Measurements from ENCODE around the gene ZNF521. TPM values are rescaled to one million over a fixed set of nuclear protein-coding genes. Genes with fewer than 3 reads are reported as not detected.

The ZNF521 gene
- total RNA-seq, 1 donor from 2014 or later, result 51.4 TPM

GRCh38 chr18:25365242-25365641 is 13.3 kb upstream of the ZNF521 start:
- H3K27me3 Mint-ChIP-seq (ENCODE audit: low read depth), result no peaks in the 10 kb centered on the region
- TF ChIP-seq CTCF (IDR thresholded peaks at IDR 0.05; ENCODE audit: unreplicated experiment), result no peak
- no peaks in the 10 kb centered on the region for H3K9me3 Mint-ChIP-seq
- H3K4me1 Mint-ChIP-seq, result peaks cover 21% of the 10 kb centered on the region
- H3K4me3 Mint-ChIP-seq, result no peak overlapping the region
- no peak for DNase-seq (ENCODE audit: low spot score in 2 of 2, unreplicated experiment in 2 of 2)
- no peak overlapping the region for H3K27ac Mint-ChIP-seq
- no peaks in the 10 kb centered on the region for H3K36me3 Mint-ChIP-seq

GRCh38 chr18:25364732-25365131 is 12.8 kb upstream of the ZNF521 start:
- H3K27me3 Mint-ChIP-seq (ENCODE audit: low read depth), result no peaks in the 10 kb centered on the region
- no peak overlapping the region for H3K27ac Mint-ChIP-seq
- no peaks in the 10 kb centered on the region for H3K9me3 Mint-ChIP-seq
- no peaks in the 10 kb centered on the region for H3K36me3 Mint-ChIP-seq
- peaks cover 19% of the 10 kb centered on the region for H3K4me1 Mint-ChIP-seq
- DNase-seq (ENCODE audit: low spot score in 2 of 2, unreplicated experiment in 2 of 2), result no peak
- TF ChIP-seq CTCF (IDR thresholded peaks at IDR 0.05; ENCODE audit: unreplicated experiment), result no peak
- H3K4me3 Mint-ChIP-seq, result no peak overlapping the region

- H3K27me3 Mint-ChIP-seq (ENCODE audit: low read depth), result peaks cover 2% of the 10 kb centered on the region
- DNase-seq (ENCODE audit: low spot score in 2 of 2, unreplicated experiment in 2 of 2), result no peak
- H3K4me3 Mint-ChIP-seq, result no peak overlapping the region
- peaks cover 22% of the 10 kb centered on the region for H3K4me1 Mint-ChIP-seq
- no peak overlapping the region for H3K27ac Mint-ChIP-seq
- no peaks in the 10 kb centered on the region for H3K36me3 Mint-ChIP-seq
- no peak for TF ChIP-seq CTCF (IDR thresholded peaks at IDR 0.05; ENCODE audit: unreplicated experiment)
- H3K9me3 Mint-ChIP-seq, result no peaks in the 10 kb centered on the region
Measured at GRCh38 chr18:25360301-25360899, 8.4 kb upstream of the ZNF521 start.

GRCh38 chr18:25353080-25353479 is 1.1 kb upstream of the ZNF521 start:
- H3K4me1 Mint-ChIP-seq, result peaks cover 21% of the 10 kb centered on the region
- DNase-seq (ENCODE audit: low spot score in 2 of 2, unreplicated experiment in 2 of 2), result no peak
- H3K9me3 Mint-ChIP-seq, result no peaks in the 10 kb centered on the region
- H3K27me3 Mint-ChIP-seq (ENCODE audit: low read depth), result peaks cover 19% of the 10 kb centered on the region
- H3K27ac Mint-ChIP-seq, result no peak overlapping the region
- peak overlapping the region; percentile 80 for H3K4me3 Mint-ChIP-seq
- no peak for TF ChIP-seq CTCF (IDR thresholded peaks at IDR 0.05; ENCODE audit: unreplicated experiment)
- H3K36me3 Mint-ChIP-seq, result no peaks in the 10 kb centered on the region

- peak overlapping the region; percentile 80 for H3K4me3 Mint-ChIP-seq
- H3K9me3 Mint-ChIP-seq, result no peaks in the 10 kb centered on the region
- H3K27ac Mint-ChIP-seq, result peak overlapping the region; percentile 89
- peaks cover 24% of the 10 kb centered on the region for H3K4me1 Mint-ChIP-seq
- DNase-seq (ENCODE audit: low spot score in 2 of 2, unreplicated experiment in 2 of 2), result no peak
- TF ChIP-seq CTCF (IDR thresholded peaks at IDR 0.05; ENCODE audit: unreplicated experiment), result no peak
- no peaks in the 10 kb centered on the region for H3K36me3 Mint-ChIP-seq
- peaks cover 20% of the 10 kb centered on the region for H3K27me3 Mint-ChIP-seq (ENCODE audit: low read depth)
Measured at GRCh38 chr18:25352629-25353005, 651 bp upstream of the ZNF521 start.

Measured in mesothelial cell of epicardium (in vitro differentiated cells).